Natural killer cell (primary cell): Measurements from ENCODE around the gene CUX1. TPM values are rescaled to one million over a fixed set of nuclear protein-coding genes. Genes with fewer than 3 reads are reported as not detected.

Experiments used
- ATAC-seq, 3 donors: fragments of 150-1000 bp in 2 of 3; fragments of 200-7000 bp in 1 of 3; cut with Tn5 transposase; 1 replicate in 1 of 3; 2 replicates in 2 of 3; pipeline ENCODE4 v1.10.0; 2021; ENCODE audit warnings: mild to moderate bottlenecking in 2 of 3, moderate library complexity in 2 of 3
- DNase-seq, 2 donors: peaks; one replicate each; pipeline versions ENCODE4 v3.0.0 to v3.0.0-alpha.2; 2013 to 2021; ENCODE audit warnings: mixed read lengths in 1 of 2
- H3K27ac ChIP-seq: one replicate; pipeline ENCODE4 v1.5.1; 2013; ENCODE audit warnings: mild to moderate bottlenecking, low read length
- H3K27me3 ChIP-seq: one replicate; pipeline ENCODE4 v1.6.1; 2013; ENCODE audit warnings: low read length; ENCODE audit not compliant: control insufficient read depth, insufficient read depth
- H3K36me3 ChIP-seq: one replicate; pipeline ENCODE4 v1.6.1; 2013; ENCODE audit warnings: low read length; ENCODE audit not compliant: control insufficient read depth, insufficient read depth
- H3K4me1 ChIP-seq: one replicate; pipeline ENCODE4 v1.6.1; 2013; ENCODE audit warnings: low read length; ENCODE audit not compliant: control insufficient read depth, insufficient read depth
- H3K4me3 ChIP-seq: one replicate; pipeline ENCODE4 v1.5.1; 2013; ENCODE audit warnings: low read length
- H3K9me3 ChIP-seq: one replicate; pipeline ENCODE4 v1.6.1; 2013; ENCODE audit warnings: low read length; ENCODE audit not compliant: control insufficient read depth, insufficient read depth
- H3K27ac Mint-ChIP-seq, 2 donors: one replicate each; pipeline ENCODE4 v1.8.0; 2022; ENCODE audit warnings: mild to moderate bottlenecking in 2 of 2, mixed read lengths in 2 of 2, moderate library complexity in 1 of 2
- H3K27me3 Mint-ChIP-seq, 2 donors: one replicate each; pipeline ENCODE4 v1.8.0; 2022; ENCODE audit warnings: low read depth in 2 of 2, mixed read lengths in 2 of 2
- H3K36me3 Mint-ChIP-seq: one replicate; pipeline ENCODE4 v1.8.0; 2022; ENCODE audit warnings: mixed read lengths
- H3K4me1 Mint-ChIP-seq, 2 donors: one replicate each; pipeline ENCODE4 v1.8.0; 2022; ENCODE audit warnings: mixed read lengths in 2 of 2
- H3K4me3 Mint-ChIP-seq: one replicate; pipeline ENCODE4 v1.8.0; 2022; ENCODE audit warnings: mild to moderate bottlenecking, moderate library complexity, mixed read lengths
- H3K9me3 Mint-ChIP-seq, 2 donors: one replicate each; pipeline ENCODE4 v1.8.0; 2022; ENCODE audit warnings: mixed read lengths in 2 of 2
- WGBS: methylation state at CpG from one replicate; pipeline ENCODE4 v1.1.7; 2013; ENCODE audit warnings: missing lambda C conversion rate; ENCODE audit not compliant: insufficient coverage; 5-methylcytosine and 5-hydroxymethylcytosine counted together
- intact Hi-C: fragments of 100-400 bp; cut with micrococcal nuclease; formaldehyde crosslinking; loops from one replicate; pipeline ENCODE4 v1.14.2; 2022
- total RNA-seq, 4 donors: library from RNA; stranded (reverse); fragments of 120-200 nt in 1 of 4; gene quantifications; one replicate each; pipeline versions ENCODE4 v1.2.3 to v1.2.4, GENCODE V29; 2013 to 2022
- TF ChIP-seq, protein P1 (sequence below): fragments of 200-600 bp; IDR thresholded peaks from one replicate; pipeline ENCODE4 v1.8.0; 2022; ENCODE audit warnings: antibody characterized with exemption

Gene CUX1
- total RNA-seq, 3 donors from 2014 or later (not counting 1 experiment from before 2014, with no cell fraction given): 59.8 to 77.4 (median 73.6) TPM

DNA sequence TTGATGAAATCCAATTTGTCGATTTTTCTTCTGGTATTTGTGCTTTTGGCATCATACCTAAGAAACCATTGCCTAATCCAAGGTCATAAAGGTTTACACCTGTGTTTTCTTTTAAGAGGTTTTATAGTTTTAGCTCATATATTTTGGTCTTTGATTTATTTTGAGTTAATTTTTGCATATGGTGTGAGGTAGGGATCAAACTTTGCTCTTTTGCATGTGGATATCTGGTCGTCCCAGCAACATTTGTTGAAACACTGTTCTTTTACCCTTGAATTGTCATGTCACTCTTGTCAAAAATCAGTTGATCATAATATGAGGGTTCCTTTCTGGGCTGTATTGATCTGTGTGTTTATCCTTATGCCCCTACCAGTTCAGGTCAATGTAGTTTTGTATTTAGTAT lies 236.7 kb downstream of the CUX1 start:
- H3K27ac ChIP-seq: no peak overlapping the region
- H3K9me3 Mint-ChIP-seq: no peaks in the 10 kb centered on the region
- H3K36me3 ChIP-seq: no peaks in the 10 kb centered on the region
- TF ChIP-seq, protein P1, sequence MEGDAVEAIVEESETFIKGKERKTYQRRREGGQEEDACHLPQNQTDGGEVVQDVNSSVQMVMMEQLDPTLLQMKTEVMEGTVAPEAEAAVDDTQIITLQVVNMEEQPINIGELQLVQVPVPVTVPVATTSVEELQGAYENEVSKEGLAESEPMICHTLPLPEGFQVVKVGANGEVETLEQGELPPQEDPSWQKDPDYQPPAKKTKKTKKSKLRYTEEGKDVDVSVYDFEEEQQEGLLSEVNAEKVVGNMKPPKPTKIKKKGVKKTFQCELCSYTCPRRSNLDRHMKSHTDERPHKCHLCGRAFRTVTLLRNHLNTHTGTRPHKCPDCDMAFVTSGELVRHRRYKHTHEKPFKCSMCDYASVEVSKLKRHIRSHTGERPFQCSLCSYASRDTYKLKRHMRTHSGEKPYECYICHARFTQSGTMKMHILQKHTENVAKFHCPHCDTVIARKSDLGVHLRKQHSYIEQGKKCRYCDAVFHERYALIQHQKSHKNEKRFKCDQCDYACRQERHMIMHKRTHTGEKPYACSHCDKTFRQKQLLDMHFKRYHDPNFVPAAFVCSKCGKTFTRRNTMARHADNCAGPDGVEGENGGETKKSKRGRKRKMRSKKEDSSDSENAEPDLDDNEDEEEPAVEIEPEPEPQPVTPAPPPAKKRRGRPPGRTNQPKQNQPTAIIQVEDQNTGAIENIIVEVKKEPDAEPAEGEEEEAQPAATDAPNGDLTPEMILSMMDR: no peak
- no peaks in the 10 kb centered on the region for H3K36me3 Mint-ChIP-seq
- H3K4me3 ChIP-seq: no peak overlapping the region
- no peak for DNase-seq
- H3K4me1 Mint-ChIP-seq: peaks cover 24 to 30% of the 10 kb centered on the region in 2 donors
- H3K4me3 Mint-ChIP-seq: no peak overlapping the region
- H3K4me1 ChIP-seq: no peaks in the 10 kb centered on the region
- no peaks in the 10 kb centered on the region for H3K9me3 ChIP-seq
- H3K27ac Mint-ChIP-seq: no peak overlapping the region
- no peaks in the 10 kb centered on the region for H3K27me3 Mint-ChIP-seq
- ATAC-seq: no peak
- no peaks in the 10 kb centered on the region for H3K27me3 ChIP-seq
- 86% methylated on average over 1 of the region's 2 CpGs for WGBS
- intact Hi-C loops: no loop called here

DNA sequence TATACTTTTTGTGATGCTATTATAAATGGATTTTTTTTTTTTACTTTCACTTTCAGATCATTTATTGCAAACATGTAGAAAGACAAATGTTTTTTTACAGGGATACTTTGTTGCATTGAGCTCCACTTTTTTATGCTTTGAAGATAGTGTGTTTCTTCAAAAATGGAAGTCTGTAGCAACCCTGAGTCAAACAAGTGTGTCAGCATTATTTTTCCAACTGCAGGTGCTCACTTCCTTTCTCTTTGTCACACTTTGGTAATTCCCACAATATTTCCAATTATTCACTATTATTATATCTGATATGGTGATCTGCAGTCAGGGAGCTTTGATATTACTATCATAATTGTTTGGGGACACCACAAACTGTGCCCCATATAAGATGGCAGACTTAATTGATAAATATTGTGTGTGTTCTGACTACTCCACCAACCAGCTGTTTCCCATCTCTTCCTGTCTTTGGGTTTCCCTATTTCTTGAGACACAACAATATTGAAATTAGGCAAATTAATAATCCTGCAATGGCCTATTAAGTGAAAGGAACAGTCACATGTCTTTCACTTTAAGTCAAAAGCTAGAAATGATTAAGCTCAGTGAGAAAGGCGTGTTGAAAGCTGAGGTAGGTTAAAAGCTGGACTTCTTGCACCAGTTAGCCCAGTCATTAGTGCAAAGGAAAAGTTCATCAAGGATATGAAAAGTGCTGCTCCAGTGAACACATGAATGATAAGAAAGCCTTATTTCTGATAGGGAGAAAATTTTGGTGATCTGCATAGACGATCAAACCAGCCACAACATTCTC lies 238.0 kb downstream of the CUX1 start:
- Mint-ChIP-seq H3K4me3 (no peak overlapping the region), H3K36me3 (no peaks in the 10 kb centered on the region), H3K27me3 (no peaks in the 10 kb centered on the region), H3K27ac (no peak overlapping the region), H3K4me1 (peaks cover 24 to 26% of the 10 kb centered on the region in 2 donors), H3K9me3 (no peaks in the 10 kb centered on the region)
- ATAC-seq: no peak
- no peaks in the 10 kb centered on the region for H3K4me1 ChIP-seq
- intact Hi-C loops: no loop called here
- no peak overlapping the region for H3K27ac ChIP-seq
- DNase-seq: no peak
- 93% methylated on average over 2 of the region's 2 CpGs for WGBS
- no peak overlapping the region for H3K4me3 ChIP-seq
- TF ChIP-seq, protein P1: no peak
- H3K36me3 ChIP-seq: no peaks in the 10 kb centered on the region
- no peaks in the 10 kb centered on the region for H3K9me3 ChIP-seq
- H3K27me3 ChIP-seq: no peaks in the 10 kb centered on the region

DNA sequence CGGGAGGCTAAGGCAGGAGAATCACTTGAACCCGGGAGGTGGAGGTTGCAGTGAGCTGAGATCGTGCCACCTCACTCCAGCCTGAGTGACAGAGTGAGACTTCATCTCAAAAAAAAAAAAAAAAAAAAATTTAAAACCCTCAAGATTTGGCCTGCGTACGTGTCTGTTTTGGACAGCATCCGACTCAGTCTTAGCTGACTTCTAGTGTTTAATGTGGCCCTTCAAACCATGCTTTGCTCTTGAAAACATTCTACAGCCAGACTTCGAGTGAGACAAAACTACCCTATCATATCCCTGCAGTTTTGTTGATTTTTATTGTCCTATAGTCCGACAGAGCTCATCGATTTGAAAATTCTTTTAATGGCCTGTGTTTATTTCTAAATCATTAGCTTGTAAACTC lies 242.1 kb downstream of the CUX1 start:
- peak overlapping the region in 1 of 2 donors; percentile 31 for H3K27ac Mint-ChIP-seq
- ATAC-seq: no peak

More for the DNA sequence above, 242.1 kb downstream of the CUX1 start:
- WGBS: 94% methylated on average over 9 of the region's 9 CpGs
- H3K36me3 Mint-ChIP-seq: no peaks in the 10 kb centered on the region
- TF ChIP-seq, protein P1: no peak
- H3K4me1 ChIP-seq: peaks cover 17% of the 10 kb centered on the region
- DNase-seq: no peak
- H3K4me3 Mint-ChIP-seq: no peak overlapping the region
- no peaks in the 10 kb centered on the region for H3K27me3 ChIP-seq
- H3K27me3 Mint-ChIP-seq: no peaks in the 10 kb centered on the region
- intact Hi-C loops: no loop called here
- H3K9me3 ChIP-seq: no peaks in the 10 kb centered on the region
- H3K36me3 ChIP-seq: no peaks in the 10 kb centered on the region
- H3K9me3 Mint-ChIP-seq: no peaks in the 10 kb centered on the region
- H3K4me1 Mint-ChIP-seq: peaks cover 21 to 29% of the 10 kb centered on the region in 2 donors
- no peak overlapping the region for H3K27ac ChIP-seq
- no peak overlapping the region for H3K4me3 ChIP-seq
